Measurements from ENCODE around the gene CCDC192. TPM values are rescaled to one million over a fixed set of nuclear protein-coding genes. Genes with fewer than 3 reads are reported as not detected.
A peak's percentile ranks its signal among the peaks of the same experiment; 100 is the strongest.
"Not testable (repeated sequence)": the region's sequence is repeated elsewhere in the genome, so short reads cannot be mapped to it uniquely, and the experiment has no call there.

Gene CCDC192
- total RNA-seq, 1 experiment from 2014 or later, result not detected

DNA sequence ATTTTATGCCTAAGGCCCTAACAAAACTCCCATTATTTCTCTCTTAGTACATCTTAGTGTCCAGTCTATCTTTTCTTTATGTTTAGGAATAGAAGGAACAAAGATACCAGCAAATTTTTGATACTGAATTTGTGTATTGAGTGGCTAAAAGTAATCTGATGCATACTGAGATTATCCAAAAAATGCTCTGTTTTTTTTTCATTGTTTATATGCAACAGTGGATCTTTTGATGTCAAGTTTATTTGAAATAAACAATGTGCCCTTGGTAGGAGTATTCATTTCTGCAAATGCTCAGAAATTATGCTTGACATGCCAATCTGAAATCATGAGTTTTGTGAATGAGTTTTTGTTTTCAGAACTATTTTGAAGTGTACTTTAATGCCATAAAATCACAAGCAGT lies 58.7 kb downstream of the CCDC192 start:
- DNase-seq (ENCODE audit: low read depth), result no peak

DNA sequence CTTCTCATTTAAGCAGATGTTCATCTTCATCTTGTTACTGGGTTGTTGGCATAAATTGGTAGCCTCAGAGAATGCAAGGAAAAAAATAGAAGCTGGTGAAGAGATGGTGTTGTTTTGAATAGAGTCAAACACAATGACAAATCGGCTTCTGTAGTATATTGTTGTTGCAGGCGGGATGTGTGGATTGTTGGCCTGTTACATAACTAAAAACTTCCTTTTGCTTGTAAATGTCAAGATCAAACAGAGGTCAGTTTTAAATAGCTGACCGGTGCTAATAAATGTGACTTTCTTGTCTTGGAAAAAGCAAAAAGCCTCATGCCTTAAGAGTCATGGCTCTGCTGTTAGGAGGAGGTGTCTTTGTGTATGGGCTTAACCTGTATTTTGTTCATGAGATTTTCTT lies 59.2 kb downstream of the CCDC192 start:
- DNase-seq (ENCODE audit: low read depth), result no peak

DNA sequence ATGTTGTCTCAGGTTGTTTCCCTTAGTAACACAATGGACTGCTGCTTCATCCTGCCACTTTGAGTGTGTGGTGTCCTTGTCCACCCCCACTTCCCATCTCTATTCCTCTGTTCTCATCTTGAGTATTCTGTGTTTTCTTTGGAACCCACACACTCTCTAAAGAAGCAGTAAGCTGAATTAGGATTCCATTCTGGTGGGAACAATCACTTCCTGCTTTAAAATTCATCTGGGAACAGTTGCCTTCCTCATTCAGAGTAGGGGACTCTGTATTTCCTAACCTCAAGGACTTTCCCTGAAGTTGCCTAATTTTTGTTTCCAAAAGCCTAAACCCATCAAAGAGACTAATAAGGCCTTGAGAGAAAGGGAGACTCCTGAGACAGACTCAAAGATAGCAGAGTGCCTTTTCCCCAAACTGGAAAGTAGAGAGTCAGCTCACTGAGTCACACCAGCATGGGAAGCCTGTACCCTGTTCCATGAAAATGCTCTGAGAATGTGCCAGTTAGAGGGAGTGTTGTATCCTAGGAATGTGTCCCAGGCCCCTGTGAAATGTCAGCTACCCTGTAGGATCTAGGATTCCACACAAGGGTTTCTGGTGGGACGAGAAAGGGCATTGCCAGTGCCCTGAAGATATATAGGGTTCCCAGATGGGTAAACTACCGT lies 63.6 kb downstream of the CCDC192 start:
- DNase-seq (ENCODE audit: low read depth), result peak; percentile 26

DNA sequence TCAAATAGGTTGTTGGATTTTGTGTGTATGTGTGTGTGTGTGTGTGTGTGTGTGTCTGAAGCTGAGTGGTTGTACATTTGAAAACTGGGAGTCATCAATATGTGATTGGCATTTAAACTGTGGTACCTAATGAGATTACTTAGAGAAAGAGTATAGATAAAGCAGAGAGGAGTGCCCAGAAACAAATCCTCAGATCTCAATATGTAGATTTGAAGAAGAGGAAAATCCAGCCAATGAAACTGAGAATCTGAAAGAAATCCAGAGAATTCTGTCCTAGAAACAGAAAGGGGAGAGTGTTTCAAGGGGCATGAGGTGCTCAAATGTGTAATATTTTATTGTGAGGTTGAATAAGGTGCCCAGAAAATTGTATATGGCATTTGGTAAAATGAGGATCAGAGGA lies 66.2 kb downstream of the CCDC192 start:
- DNase-seq (ENCODE audit: low read depth), result no peak

DNA sequence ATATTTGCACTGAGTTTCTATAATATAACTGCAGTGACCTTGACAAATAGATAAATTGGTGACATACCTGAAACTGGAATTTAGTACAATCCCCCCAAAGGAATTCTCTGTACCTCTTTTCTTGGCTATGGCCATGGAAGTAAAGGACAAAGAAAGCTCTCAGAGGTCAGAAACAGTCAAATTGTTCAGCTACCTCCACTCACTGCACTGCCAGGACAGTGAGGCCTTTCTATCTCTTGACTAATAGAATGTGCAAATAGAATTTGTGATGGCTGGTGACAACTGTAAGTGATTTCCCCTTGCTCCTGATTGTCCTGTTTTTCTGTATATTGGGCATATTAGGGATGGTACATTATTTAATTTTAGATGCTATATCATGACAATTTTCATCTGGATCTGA lies 67.1 kb downstream of the CCDC192 start:
- no peak for DNase-seq (ENCODE audit: low read depth)

DNA sequence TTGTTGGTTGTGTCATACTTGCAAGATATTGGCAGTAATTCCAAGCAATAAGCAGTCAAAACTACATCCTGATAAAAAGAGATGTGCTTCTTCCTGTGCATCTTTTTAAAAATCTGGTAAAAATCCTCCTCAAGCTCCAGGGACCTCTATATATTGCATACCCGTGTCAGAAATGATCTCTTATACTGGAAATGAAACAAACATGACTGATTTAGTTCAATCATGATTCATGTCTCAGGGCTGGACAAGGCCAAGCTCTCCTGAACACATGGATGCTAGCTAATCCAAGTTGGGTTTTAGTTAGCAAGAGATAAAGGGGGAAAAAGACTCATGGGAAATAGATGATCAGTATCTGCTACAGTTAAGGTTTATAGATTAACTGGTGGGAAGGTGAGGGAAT lies 69.3 kb downstream of the CCDC192 start:
- DNase-seq (ENCODE audit: low read depth), result no peak

DNA sequence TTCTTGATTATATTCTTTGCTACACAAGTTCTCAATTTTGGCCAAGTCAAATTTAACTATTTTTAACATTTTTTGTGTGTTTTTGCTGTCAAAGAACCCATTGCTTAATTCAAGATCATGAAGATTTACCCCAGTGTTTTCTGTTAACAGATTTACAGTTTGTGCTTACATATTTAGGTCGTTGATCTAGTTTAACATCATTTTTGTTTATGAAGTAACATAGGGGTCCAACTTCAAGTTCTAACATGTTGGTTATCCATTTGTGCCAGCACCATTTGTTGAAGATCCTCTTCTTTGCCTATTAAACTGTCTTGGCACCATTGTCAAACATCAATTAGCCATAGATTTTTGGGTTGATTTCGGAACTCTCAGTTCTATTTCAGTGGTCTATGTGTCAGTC lies 71.0 kb downstream of the CCDC192 start:
- no peak for DNase-seq (ENCODE audit: low read depth)

DNA sequence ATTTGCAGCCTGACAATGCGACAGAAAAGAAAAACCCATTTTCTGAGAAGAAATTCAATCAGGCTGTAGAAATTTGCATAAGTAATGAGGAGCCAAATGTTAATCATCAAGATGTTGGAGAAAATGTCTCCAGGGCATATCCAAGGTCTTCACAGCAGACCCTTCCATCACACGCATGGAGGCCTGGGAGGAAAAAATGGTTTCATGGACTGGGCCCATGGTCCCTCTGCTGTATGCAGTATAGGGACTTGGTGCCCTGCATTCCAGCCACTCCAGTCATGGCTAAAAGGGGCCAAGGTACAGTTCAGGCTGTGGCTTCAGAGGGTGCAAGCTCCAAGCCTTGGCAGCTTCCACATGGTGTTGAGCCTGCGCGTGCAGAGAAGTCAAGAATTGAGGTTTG lies 73.3 kb downstream of the CCDC192 start:
- no peak for DNase-seq (ENCODE audit: low read depth)

DNA sequence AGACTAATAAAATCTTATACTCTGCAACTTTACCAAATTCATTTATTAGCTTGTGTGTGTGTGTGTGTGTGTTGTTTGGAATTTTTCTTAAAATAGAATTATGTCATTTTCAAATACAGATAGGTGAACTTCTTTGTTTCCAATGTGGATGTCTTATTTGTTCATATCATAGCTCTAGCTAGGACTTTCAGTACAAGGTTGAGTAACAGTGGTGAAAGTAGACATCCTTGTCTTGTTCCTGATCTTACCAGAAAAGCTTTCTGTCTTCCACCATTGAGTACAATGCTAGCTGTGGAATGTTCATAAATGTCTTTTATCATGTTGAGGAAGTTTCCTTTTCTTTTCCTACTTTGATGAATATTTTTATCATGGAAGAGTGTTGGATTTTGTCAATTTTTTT lies 74.8 kb downstream of the CCDC192 start:
- no peak for DNase-seq (ENCODE audit: low read depth)

DNA sequence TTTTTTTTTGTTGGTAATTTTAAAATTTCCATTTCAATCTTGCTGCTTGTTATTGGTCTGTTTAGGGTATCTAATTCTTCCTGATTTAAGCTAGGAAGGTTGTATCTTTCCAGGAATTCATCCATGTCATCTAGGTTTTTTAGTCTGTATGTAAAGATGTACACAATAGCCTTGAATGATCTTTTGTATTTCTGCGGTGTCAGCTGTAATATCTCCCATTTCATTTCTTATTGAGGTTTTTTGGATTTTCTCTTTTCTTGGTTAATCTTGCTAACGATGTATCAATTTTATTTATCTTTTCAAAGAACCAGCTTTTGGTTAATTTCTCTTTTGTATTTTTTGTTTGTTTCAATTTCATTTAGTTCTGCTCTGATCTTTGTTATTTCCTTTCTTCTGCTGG lies 79.3 kb downstream of the CCDC192 start:
- not testable (repeated sequence) for DNase-seq (ENCODE audit: low read depth)

DNA sequence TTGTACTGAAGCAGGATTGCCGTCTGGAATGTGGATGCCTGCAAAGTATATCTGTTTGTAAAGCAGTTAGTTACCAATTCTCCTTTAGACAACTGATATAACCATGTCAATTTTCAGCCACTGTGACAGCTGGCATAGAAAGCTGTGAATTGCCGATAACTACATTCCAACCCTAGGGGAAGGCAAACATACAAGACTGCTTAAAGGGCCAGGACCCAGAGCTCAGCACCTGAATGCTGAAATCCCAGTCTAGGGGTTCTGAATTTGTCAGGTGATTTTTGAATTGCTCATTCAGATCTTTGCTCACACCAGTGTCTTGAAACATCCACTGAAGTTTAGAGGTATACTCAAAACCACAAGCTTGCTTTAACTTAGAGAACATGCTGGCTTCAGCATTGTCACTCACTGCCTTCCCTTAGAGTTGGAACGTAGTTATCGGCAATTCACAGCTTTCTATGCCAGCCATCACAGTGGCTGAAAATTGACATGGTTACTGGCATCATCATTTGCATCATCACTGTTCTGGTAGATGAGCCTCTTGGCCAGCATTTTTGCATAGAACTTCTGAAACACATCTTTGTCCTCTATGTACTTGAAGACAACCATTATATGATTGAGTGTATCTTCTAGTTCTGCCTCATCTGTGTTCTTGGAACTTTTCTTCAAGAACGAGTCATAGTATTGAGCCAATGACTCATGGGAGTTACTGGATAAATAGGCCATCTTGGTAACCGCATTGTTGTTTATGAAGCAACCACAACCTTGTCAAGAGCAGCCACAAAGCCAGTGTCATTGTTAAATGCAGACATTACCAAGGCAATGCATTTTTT lies 82.1 kb downstream of the CCDC192 start:
- peak; percentile 84 for DNase-seq (ENCODE audit: low read depth)

DNA sequence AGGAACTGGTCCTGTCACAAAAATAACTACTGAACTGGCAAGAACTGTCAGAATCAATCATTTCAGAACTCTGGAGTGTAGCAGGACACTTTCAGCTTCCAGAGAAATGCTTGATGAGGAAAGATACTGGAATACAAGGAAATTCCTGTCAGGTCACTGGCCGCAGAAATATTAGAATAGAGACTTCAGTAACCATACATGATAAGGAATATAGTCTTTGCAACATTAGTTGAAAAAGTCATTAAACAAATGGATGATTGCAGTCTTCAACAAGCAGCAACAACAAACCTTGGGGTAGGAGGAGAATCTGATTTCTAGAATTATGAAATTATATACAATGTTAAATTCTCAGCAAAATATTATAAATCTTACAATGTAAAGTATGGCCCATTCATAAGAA lies 88.2 kb downstream of the CCDC192 start:
- DNase-seq (ENCODE audit: low read depth), result no peak

DNA sequence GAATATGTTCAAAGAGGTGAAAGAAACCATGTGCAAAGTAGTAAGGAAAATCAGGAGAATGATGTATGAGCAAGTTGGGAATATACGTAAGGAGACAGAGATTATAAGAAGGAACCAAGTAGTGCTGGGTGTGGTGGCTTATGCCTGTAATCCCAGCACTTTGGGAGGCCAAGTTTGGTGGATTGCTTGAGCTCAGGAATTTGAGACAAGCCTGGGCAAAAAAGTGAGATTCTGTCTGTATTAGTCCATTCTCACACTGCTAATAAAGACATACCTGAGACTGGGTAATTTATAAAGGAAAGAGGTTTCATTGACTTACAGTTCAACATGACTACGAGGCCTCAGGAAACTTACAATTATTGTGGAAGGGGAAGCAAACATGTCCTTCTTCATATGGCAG lies 88.7 kb downstream of the CCDC192 start:
- DNase-seq (ENCODE audit: low read depth), result not testable (repeated sequence)

DNA sequence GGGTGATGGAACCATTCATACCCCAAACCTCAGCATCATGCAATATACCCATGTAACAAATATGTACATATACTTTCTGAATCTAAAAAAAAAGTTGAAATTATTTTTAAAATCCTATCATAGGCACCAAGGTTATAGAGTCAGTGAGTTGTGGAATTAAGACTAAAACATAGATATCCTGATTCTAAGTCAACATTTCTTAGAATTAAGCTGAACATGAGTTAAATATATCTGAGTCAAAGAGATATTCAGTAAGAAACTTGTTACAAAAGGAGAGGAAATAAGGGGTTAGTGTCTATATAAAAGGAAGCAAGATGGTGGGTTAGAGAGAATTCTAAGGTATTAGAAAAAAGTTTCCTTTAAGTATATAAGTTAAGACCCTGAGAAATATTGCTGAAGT lies 89.9 kb downstream of the CCDC192 start:
- DNase-seq (ENCODE audit: low read depth), result no peak

DNA sequence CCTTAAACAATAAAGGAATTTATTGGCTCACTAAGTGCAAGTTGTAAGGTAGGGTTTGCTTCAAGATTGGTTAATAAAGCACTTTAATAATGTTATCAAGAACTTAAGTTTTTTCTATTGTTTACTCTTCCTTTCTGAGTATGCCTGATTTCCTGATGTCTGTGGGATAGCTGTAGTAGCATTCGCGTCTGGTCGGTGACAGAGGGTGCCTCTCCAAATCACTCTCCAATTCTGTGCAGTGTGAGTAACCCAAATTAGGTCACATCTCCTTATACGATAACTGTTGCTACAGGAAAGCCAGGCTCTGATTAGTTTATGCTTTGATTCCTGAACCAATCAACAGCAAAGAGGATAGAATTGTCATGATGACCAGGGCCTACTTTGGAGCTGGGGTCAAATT lies 90.7 kb downstream of the CCDC192 start:
- DNase-seq (ENCODE audit: low read depth), result no peak

DNA sequence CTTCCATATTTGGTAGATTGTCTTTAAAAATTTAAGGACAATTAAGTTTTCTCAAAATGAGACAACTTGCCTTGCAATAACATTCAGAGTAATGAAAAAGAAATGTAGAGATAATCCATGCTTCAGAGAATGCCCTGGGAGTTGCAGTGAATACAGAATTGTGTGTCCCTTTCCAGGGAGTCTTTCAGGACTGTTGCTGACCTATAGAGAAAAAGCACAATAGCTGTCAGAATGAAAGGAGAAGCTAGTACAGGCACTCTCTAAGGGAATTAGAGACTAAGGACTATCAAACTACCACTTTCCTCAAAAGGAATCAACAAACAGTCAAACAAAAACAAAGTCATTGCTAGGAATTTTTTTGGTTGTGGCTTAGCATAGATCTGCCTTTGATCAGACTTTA lies 93.0 kb downstream of the CCDC192 start:
- no peak for DNase-seq (ENCODE audit: low read depth)

DNA sequence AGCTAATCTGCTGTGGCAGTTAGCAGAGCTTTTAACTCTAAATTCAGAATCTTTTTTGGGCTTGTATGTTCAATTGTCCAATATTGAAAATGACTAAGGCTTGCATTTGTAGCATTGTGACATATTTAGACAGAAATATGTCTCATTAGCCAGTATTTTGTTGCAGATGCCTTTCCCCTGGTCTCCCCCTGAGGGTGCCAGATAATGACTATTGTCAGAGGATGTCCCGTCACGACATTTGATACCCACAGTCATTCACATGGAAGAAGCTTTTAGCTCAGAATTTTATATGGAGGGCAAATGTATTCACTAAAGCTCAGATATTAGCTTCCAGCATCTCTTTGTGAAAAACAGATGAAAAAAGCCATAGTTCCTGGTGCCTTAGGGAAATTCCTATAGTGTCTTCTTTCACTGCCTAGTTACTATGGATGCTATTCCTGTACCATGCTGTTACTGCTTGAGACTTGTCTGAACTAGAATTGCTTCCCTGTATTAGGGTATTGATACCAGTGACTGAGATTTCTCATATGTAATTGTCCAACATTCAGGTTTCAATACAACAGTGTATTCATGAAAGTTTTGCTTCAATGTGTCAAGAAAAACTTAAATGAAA lies 96.2 kb downstream of the CCDC192 start:
- no peak for DNase-seq (ENCODE audit: low read depth)

DNA sequence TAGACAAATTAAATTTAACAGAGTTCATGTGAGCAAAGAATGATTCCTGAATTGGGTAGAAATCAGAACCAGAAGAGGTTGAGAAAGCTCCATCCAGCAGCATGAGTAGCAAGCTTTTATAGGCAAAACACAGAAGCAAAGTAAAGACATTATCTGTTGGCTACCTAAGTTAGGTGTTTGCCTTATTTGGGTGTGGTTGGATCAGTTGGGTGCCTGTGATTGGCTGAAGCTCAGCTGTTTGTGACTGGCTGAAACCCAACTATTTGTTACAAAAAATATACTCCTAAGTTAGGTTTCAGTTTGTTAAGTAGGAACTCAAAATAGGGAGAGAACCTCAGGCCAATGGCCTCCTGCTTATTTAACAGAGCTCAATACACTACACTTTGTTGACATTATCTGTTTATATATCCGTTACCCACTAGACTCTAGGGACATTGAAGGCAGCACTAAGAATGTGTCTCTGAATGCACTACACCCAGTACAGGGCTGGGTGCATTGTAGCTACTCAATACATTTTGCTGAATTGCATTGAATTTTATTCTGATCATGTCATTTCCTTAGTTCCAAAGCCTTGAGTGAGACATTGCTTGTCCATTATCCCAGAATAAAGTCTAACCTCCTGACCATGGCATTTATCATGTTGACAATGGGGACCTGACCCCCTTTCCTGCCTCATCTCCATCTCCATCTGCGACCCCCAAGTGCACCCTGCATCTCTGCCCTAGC lies 98.7 kb downstream of the CCDC192 start:
- no peak for DNase-seq (ENCODE audit: low read depth)

DNA sequence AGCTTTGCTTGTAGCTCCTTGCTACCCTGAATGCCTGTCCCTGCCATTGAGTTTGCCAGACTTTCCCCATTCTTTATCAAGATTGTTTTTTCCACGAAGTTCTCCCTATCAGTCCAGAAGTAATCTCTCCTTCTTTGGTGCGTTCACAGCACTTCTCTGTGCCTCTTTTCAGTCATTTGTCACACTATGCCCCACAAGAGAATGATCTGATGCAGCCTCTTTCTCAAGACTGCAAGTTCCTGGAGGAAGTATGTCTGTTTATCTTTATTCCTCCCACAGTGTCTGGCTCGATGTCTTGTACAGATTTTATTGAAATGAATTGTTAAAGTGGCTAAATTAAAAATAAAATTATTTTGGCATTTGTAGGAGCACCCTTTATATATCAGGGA lies 99.3 kb downstream of the CCDC192 start:
- no peak for DNase-seq (ENCODE audit: low read depth)

DNA sequence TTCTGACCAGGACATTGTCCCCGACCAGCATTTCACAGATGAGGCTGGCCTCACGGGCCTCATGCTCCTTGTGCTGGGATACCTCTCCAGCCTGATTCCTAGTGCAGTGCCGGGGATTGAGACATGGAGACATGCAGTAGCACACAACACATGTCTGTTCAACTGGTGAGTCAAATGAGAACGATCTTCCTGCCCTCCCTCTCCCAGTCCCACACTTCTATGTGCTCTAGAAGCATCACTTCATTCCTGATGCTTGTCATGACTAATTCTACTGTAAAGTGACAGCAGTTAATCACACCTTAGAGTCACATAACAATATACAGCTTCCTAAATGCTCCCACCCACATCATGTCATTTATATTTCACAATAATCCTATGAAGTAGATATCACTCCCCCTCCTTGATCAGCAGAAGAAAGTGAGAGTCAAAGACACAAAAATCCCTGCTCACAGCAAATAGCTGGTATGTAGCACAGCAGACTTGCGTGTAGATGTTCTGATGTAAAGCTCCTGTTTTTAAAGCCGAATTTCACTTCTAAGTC lies 101.8 kb downstream of the CCDC192 start:
- no peak for DNase-seq (ENCODE audit: low read depth)

DNA sequence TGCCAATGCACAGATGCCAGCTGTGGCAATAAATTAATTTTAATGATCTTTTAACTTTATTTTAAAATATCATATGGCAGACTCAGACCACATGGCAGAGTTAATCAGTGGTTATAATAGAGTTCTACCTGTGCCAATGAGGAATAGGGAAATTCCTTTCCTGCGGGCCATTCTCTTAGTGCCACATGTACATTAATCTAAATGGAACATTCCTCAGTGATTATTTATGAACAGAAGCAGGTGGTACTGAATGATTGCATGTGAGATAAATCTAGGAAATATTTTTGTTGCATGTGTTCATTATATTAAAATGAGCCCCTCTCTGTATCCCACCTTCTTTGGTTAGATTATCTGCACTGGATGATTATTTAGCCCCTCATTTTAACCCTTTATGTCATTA lies 102.3 kb downstream of the CCDC192 start:
- no peak for DNase-seq (ENCODE audit: low read depth)

DNA sequence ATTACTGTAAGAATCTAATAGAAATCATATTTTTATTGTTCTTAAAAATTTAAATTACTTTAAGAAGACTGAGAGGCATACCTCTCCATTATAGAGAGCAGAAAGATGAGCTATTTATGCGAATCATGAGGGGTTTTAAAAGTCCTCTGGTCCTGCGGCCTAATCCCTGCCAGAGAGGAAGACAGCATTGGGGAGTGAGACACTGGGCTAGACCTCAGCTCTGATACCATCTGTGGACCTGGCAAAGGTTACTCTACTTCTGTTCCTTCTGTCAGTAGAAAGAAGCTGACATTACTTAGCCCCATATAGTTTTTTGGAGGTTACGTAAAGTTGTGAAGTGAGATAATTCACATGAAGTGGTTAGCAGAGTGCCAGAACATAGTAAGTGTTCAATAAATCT lies 103.6 kb downstream of the CCDC192 start:
- DNase-seq (ENCODE audit: low read depth), result no peak
